BJ (cell line): Measurements from ENCODE around the gene MRS2. TPM values are rescaled to one million over a fixed set of nuclear protein-coding genes. Genes with fewer than 3 reads are reported as not detected.
"Not testable (repeated sequence)": the region's sequence is repeated elsewhere in the genome, so short reads cannot be mapped to it uniquely, and the experiment has no call there.

Experiments
- CTCF ChIA-PET: fragments of 350-600 bp; formaldehyde crosslinking; extraction: SDS; loops from one replicate; lab custom pipeline; 2021; ENCODE audit warnings: antibody characterized with exemption, inconsistent platforms; lab: Yijun Ruan, JAX
- POLR2A ChIA-PET: fragments of 300-600 bp; sonication (Branson Sonifier 250); formaldehyde crosslinking; extraction: SDS; loops from one replicate; lab custom pipeline; 2021; ENCODE audit warnings: antibody characterized with exemption; lab: Charles Lee
- DNase-seq: peaks from one replicate; pipeline ENCODE4 v3.0.0-alpha.2; 2011; ENCODE audit warnings: low read depth
- H3K27me3 ChIP-seq: 2 replicates; pipeline ENCODE4 v1.6.0; 2011; ENCODE audit warnings: low read length; ENCODE audit not compliant: control insufficient read depth, insufficient read depth
- H3K36me3 ChIP-seq: 2 replicates; pipeline ENCODE4 v1.5.1; 2011; ENCODE audit warnings: low read length; ENCODE audit not compliant: control insufficient read depth, insufficient read depth
- H3K4me3 ChIP-seq: 2 replicates; pipeline ENCODE4 v1.5.1; 2011; ENCODE audit warnings: low read depth, mild to moderate bottlenecking, control low read depth, low read length
- polyA plus RNA-seq: library from polyadenylated mRNA; depleted of rRNA; stranded (reverse); fragments of >200 nt; gene quantifications from 2 replicates; pipeline ENCODE4 v1.2.3, GENCODE V29; 2011
- TF ChIP-seq, protein P1 (sequence below): IDR thresholded peaks from 2 replicates; pipeline ENCODE4 v1.5.1; 2011; ENCODE audit warnings: low read depth, mild to moderate bottlenecking, control low read depth, inconsistent platforms, low read length, moderate library complexity; ENCODE audit not compliant: insufficient read depth

MRS2 gene
- polyA plus RNA-seq, 1 experiment: 6.5 TPM

DNA sequence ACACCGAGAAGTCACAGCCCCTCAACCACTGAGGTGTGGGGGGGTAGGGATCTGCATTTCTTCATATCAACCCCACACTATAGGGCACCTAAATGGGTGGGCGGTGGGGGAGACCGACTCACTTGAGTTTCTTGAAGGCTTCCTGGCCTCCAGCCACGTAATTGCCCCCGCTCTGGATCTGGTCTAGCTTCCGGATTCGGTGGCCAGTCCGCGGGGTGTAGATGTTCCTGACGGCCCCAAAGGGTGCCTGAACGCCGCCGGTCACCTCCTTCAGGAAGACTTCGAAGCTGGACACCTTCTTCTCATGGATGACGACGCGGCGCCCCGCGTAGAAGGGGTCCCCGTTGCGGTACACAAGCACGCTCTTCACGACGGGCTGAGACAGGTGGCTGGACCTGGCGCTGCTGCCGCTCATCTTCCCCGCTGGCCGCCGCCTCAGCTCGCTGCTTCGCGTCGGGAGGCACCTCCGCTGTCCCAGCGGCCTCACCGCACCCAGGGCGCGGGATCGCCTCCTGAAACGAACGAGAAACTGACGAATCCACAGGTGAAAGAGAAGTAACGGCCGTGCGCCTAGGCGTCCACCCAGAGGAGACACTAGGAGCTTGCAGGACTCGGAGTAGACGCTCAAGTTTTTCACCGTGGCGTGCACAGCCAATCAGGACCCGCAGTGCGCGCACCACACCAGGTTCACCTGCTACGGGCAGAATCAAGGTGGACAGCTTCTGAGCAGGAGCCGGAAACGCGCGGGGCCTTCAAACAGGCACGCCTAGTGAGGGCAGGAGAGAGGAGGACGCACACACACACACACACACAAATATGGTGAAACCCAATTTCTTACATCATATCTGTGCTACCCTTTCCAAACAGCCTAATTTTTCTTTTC is 45.2 kb upstream of the MRS2 start, which contains the start of gene DCDC2:
DCDC2 (minus strand) TSS at position 724 of the 883 bp plus-strand sequence; CDS start at position 415, 309 bp downstream.
- Histone ChIP-seq H3K4me3 (no peak within 1 kb of the TSS), H3K27me3 (peaks cover 13% of the 10 kb centered on the region), H3K36me3 (no peaks in the 10 kb centered on the region)
- ChIA-PET CTCF (no interaction called here), POLR2A (no interaction called here)
- TF ChIP-seq, protein P1, sequence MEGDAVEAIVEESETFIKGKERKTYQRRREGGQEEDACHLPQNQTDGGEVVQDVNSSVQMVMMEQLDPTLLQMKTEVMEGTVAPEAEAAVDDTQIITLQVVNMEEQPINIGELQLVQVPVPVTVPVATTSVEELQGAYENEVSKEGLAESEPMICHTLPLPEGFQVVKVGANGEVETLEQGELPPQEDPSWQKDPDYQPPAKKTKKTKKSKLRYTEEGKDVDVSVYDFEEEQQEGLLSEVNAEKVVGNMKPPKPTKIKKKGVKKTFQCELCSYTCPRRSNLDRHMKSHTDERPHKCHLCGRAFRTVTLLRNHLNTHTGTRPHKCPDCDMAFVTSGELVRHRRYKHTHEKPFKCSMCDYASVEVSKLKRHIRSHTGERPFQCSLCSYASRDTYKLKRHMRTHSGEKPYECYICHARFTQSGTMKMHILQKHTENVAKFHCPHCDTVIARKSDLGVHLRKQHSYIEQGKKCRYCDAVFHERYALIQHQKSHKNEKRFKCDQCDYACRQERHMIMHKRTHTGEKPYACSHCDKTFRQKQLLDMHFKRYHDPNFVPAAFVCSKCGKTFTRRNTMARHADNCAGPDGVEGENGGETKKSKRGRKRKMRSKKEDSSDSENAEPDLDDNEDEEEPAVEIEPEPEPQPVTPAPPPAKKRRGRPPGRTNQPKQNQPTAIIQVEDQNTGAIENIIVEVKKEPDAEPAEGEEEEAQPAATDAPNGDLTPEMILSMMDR: no peak
- DNase-seq: no peak

DNA sequence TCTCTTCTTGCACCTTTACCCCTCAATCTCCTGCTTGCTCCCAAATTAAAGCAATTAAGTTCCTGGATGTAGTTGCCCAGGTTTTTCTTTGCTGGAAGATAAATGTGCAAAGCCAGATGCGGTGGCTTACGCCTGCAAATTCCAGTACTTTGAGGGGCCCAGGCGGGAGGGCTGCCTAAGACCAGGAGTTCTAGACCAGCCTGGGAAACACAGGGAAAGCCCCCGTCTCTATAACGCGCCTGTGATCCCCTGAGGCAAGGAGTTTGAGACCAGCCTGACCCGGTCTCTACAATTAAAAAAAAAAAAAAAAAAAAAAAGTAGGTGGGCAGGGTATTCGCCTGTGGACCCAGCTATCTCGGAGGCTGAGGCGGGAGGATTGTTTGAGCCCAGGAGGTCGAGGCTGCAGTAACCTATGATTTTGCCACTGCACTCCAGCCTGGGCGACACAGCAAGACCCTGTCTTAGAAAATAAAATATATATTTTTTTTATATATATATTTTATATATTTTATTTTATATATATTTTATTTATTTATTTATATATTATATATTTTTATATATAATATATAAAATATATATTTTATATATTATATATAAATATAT is 44.4 kb upstream of the MRS2 start:
- Histone ChIP-seq H3K36me3 (no peaks in the 10 kb centered on the region), H3K4me3 (no peak overlapping the region), H3K27me3 (peaks cover 13% of the 10 kb centered on the region)
- DNase-seq: no peak
- ChIA-PET CTCF (no interaction called here), POLR2A (no interaction called here)
- TF ChIP-seq, protein P1: no peak

DNA sequence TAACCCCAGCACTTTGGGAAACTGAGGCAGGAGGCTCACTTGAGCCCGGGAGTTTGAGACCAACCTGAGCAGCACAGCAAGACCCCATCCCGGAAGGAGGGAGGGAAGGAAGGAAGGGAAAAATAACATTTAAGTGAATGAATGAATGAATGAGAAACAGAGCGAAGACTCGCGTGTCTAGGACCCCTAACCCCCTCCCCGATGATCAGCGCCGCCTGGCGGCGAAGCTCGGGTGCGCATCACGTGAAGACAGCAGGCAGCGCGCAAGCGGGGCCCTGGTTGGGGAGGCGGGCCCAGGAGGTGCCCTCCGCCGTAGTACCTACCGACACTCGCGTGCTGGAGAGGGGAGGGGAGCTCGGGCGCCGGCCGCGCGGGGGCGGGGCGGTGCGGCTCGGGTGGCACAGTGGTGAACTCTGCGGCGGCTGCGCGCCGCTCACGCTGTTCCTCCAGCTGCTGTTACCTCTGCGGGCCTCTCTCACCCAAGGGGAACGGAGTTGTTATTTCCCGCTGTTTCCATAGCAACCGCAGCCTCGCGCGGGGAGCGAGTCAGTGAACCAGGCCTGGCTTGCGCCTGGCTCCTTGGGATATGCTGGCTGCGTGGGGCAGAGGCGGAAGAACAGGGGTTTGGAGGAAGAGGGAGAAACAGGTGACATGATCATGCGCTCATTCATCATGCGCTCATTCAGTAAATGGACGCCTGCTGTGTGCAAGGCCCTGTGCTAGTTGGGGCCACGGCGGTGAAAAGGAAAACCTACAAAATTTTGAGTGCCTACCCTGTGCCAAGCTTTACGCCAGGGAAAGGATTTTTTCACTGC is 42.9 kb upstream of the MRS2 start:
- Histone ChIP-seq H3K4me3 (peak overlapping the region; percentile 47), H3K36me3 (no peaks in the 10 kb centered on the region), H3K27me3 (peaks cover 13% of the 10 kb centered on the region)
- CTCF ChIA-PET: interaction anchor here (0.8 to 1.9 kb wide), 8 partner anchors 10 to 77 kb away, joined by 3 to 12 read pairs (median 4); no protein-coding TSS in a partner anchor
- TF ChIP-seq, protein P1: peak; percentile 86
- POLR2A ChIA-PET: no interaction called here
- DNase-seq: peak; percentile 8

DNA sequence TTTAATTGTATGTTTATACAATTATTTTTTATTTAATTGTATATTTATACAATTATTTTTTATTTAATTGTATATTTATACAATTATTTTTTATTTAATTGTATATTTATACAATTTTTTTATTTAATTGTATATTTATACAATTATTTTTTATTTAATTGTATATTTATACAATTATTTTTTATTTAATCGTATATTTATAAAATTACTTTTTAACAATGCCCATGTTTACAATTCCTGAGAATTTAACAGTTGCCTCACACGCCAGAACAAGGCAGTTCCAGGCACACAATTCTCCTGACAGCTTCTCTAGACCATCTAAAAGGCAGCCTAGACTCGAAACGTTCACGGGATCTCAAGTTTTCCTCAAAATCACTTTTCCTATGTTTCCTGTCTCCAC is 40.4 kb upstream of the MRS2 start:
- H3K36me3 ChIP-seq, H3K4me3 ChIP-seq, H3K27me3 ChIP-seq, POLR2A ChIA-PET, DNase-seq: not testable (repeated sequence)
- CTCF ChIA-PET: interaction anchor here (2.0 kb wide), 1 partner anchor 9 kb away, joined by 5 read pairs; no protein-coding TSS in a partner anchor

DNA sequence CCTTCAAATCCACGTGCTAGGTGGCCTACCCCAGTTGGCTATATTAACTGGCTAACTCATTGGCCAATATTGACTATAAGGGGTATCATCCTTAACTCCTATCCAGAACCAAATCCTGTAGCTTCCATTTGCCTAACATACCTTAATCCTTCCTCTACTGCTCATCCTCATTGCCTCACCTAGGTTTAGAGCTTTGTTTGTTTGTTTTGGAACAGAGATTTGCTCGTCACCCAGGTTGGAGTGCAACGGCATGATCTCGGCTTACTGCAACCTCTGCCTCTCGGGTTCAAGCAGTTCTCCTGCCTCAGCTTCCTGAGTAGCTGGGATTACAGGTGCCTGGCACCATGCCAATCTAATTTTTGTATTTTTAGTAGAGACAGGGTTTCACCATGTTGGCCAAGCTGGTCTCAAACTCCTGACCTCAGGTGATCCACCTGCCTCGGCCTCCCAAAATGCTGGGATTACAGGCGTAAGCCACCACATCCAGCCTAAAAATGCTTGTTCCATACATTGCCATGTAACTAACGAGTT is 37.6 kb upstream of the MRS2 start:
- DNase-seq, POLR2A ChIA-PET, H3K36me3 ChIP-seq, H3K27me3 ChIP-seq, H3K4me3 ChIP-seq, CTCF ChIA-PET: not testable (repeated sequence)
